Measurements from ENCODE around the gene SDK1. TPM values are rescaled to one million over a fixed set of nuclear protein-coding genes. Genes with fewer than 3 reads are reported as not detected.

SDK1 gene
- total and polyA plus RNA-seq, 2 donors (not counting 3 experiments of a cell fraction or from before 2014, with no cell fraction given), result 1.6 to 3.9 TPM

GRCh38 chr7:4040109-4040928 lies 739.3 kb downstream of the SDK1 start:
- intact Hi-C loops (cut with micrococcal nuclease) (no loop called here), dilution Hi-C loops (cut with MboI; ENCODE audit: extremely low pct_ligation_motif_present, low sequenced_read_pairs) (no loop called here)
- ChIA-PET POLR2A (no interaction called here), CTCF (no interaction called here)
- no peaks in the 10 kb centered on the region for H3K79me2 ChIP-seq (ENCODE audit: control insufficient read depth, insufficient read depth, low read length)
- H3K4me1 ChIP-seq (ENCODE audit: control insufficient read depth, extremely low read depth, insufficient read depth, low read length), result no peaks in the 10 kb centered on the region
- no peak overlapping the region for H3K27ac ChIP-seq (ENCODE audit: insufficient read depth, low read depth, low read length)
- no peak for TF ChIP-seq EZH2 (IDR thresholded peaks at IDR 0.05; ENCODE audit: borderline replicate concordance, low read depth, low read length, severe bottlenecking)
- TF ChIP-seq JUN (IDR thresholded peaks at IDR 0.05; ENCODE audit: borderline replicate concordance, insufficient read depth, insufficient read length, low read depth), result no peak
- no peak for TF ChIP-seq GATA2 (IDR thresholded peaks at IDR 0.05; ENCODE audit: insufficient read depth, insufficient read length, low read depth, low read length)
- no peak for TF ChIP-seq POLR2AphosphoS5 (IDR thresholded peaks at IDR 0.05; ENCODE audit: insufficient read depth, low read depth, low read length)
- no peak for TF ChIP-seq CTCF (IDR thresholded peaks at IDR 0.05; ENCODE audit: extremely low read depth in 1 of 2, insufficient read depth in 1 of 2, low read depth in 1 of 2, low read length in 2 of 2)
- TF ChIP-seq FOS (IDR thresholded peaks at IDR 0.05; ENCODE audit: borderline replicate concordance, insufficient read depth, low read length), result no peak
- no peak overlapping the region for H3K4me3 ChIP-seq (replicated peaks in 1 of 3; ENCODE audit: insufficient read depth in 1 of 3, low read depth in 1 of 3, low read length in 3 of 3)
- H3K36me3 ChIP-seq (ENCODE audit: control insufficient read depth in 2 of 2, extremely low read depth in 1 of 2, insufficient read depth in 2 of 2, low read length in 2 of 2), result no peaks in the 10 kb centered on the region
- H3K9me1 ChIP-seq (replicated peaks; ENCODE audit: control insufficient read depth, extremely low read depth, insufficient read depth, low read length), result no peaks in the 10 kb centered on the region
- DNase-seq (ENCODE audit: low read depth, low spot score) (no peak), FAIRE-seq (no peak)
- H3K9me3 ChIP-seq (replicated peaks; ENCODE audit: control insufficient read depth, insufficient read depth, low read length), result no peaks in the 10 kb centered on the region
- no peak overlapping the region for H3K4me2 ChIP-seq (ENCODE audit: insufficient read depth, low read length)
- H2AFZ ChIP-seq (ENCODE audit: low read depth, low read length), result no peak overlapping the region
- H4K20me1 ChIP-seq (replicated peaks; ENCODE audit: control insufficient read depth, extremely low read depth, insufficient read depth, low read length), result no peaks in the 10 kb centered on the region
- H3K27me3 ChIP-seq (ENCODE audit: control insufficient read depth in 2 of 2, insufficient read depth in 2 of 2, low read length in 2 of 2), result no peaks in the 10 kb centered on the region
- H3K9ac ChIP-seq (replicated peaks; ENCODE audit: extremely low read depth, insufficient read depth, low read length), result no peak overlapping the region
- BruUV-seq (replicated peaks), result no TSS peak

All from endothelial cell of umbilical vein (primary cell).